ENCODE results near the gene SMIM13.

Gene SMIM13

GRCh38 chr6:11161031-11161956 is 67.7 kb downstream of the SMIM13 start:
- DNase-seq = no peak

GRCh38 chr6:11162262-11162661 is 68.6 kb downstream of the SMIM13 start:
- DNase-seq = no peak

GRCh38 chr6:11163932-11164331 is 70.3 kb downstream of the SMIM13 start:
- no peak for DNase-seq

GRCh38 chr6:11164717-11165646 is 71.3 kb downstream of the SMIM13 start:
- no peak for DNase-seq

- no peak for DNase-seq
These were observed 73.3 kb downstream of the SMIM13 start for GRCh38 chr6:11166948-11167347.

- DNase-seq = no peak
These were observed 74.5 kb downstream of the SMIM13 start for GRCh38 chr6:11168091-11168635.

- DNase-seq = no peak
These were observed 78.3 kb downstream of the SMIM13 start for GRCh38 chr6:11171952-11172351.

GRCh38 chr6:11172501-11173327 is 79.1 kb downstream of the SMIM13 start:
- peak; percentile 85 to 89 for DNase-seq

- no peak for DNase-seq
These were observed 80.6 kb downstream of the SMIM13 start for GRCh38 chr6:11174242-11174611.

- DNase-seq = no peak
These were observed 83.6 kb downstream of the SMIM13 start for GRCh38 chr6:11177271-11177670.

GRCh38 chr6:11179088-11179418 is 85.4 kb downstream of the SMIM13 start:
- DNase-seq = no peak

- DNase-seq = no peak
These were observed 86.0 kb downstream of the SMIM13 start for GRCh38 chr6:11179419-11180202.

- DNase-seq = no peak
These were observed 88.0 kb downstream of the SMIM13 start for GRCh38 chr6:11181478-11182136.

- no peak for DNase-seq
These were observed 90.2 kb downstream of the SMIM13 start for GRCh38 chr6:11183761-11184362.

GRCh38 chr6:11185204-11185842 is 91.7 kb downstream of the SMIM13 start:
- no peak for DNase-seq

GRCh38 chr6:11187301-11187700 is 93.7 kb downstream of the SMIM13 start:
- DNase-seq = no peak
